ENCODE results near the gene FLNC. TPM values are rescaled to one million over a fixed set of nuclear protein-coding genes. Genes with fewer than 3 reads are reported as not detected.

Gene FLNC
- polyA plus RNA-seq, 1 of the 3 experiments (the other 2 are of a cell fraction), result 43.7 TPM

DNA sequence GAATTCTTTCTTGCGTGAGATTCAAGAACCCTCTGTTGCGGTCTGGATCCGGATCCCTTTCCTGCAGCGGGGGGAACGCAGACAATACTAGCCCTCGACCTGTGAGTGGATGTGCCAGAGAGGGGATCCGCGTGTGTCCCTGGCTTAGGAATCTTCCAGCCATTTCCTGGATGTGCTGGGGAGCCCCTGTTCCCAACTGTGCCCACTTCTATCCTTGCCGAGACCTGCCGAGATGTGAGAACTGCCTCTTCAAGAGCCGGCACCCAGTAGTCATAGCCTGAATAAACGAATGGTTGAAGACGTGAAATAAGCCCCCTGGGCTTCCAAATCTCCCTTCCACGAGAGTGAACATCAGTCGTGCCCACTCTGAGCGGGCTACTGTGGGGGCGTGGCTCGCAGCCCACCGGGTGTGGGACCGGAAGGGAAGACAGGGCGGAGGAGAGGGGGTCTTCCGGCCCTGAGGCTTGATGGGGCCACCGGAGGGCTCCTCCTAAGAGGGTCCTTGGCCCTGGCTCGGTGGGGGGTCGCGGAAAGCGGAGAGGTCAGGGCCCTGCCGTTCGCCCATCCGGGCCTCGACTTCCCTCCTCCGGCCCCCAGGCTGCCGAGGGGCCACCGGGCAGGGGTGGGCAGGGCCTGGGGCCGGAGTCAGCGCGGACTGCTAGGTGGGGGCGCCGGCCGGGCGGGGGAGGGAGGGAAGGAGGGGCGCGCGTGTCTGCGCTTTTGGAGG lies 39.7 kb upstream of the FLNC start:
- H3F3A ChIP-seq (replicated peaks; ENCODE audit: insufficient read depth), result peaks cover 19% of the 10 kb centered on the region
- H3K36me3 ChIP-seq (replicated peaks in 1 of 2; ENCODE audit: control insufficient read depth in 1 of 2, insufficient read depth in 2 of 2, low read length in 1 of 2), result peaks cover 11 to 14% of the 10 kb centered on the region in 2 experiments
- peak overlapping the region; percentile 71; the same call in 1 of the 2 replicates for H3K9ac ChIP-seq
- H3K9me2 ChIP-seq, result no peaks in the 10 kb centered on the region
- H3K27me3 ChIP-seq (ENCODE audit: insufficient read depth), result no peaks in the 10 kb centered on the region
- H3K9me3 ChIP-seq, result no peaks in the 10 kb centered on the region
- 50% methylated on average over 25 of the region's 45 CpGs for WGBS (ENCODE audit: low lambda C conversion rate)
- H3K27ac ChIP-seq (ENCODE audit: low read depth in 2 of 2, low read length in 1 of 2), result peak overlapping the region in 1 of 2 experiments; percentile 58; a peak in 1 of 4 replicates
- ChIA-PET CTCF (interaction anchor here (1.5 kb wide), 1 partner anchor 93 kb away, joined by 5 read pairs; no protein-coding TSS in a partner anchor), POLR2A (interaction anchor here (0.8 to 1.3 kb wide), 4 partner anchors 10 to 52 kb away, joined by 3 to 11 read pairs (median 4); partner anchors contain the start of gene CALU)
- H3K4me2 ChIP-seq, result peak overlapping the region; percentile 100
- peak; percentile 77 for DNase-seq
- H3K4me3 ChIP-seq (ENCODE audit: low read depth in 2 of 2, low read length in 1 of 2), result peak overlapping the region; percentile 82 to 85
- H2AFZ ChIP-seq (ENCODE audit: low read depth), result peak overlapping the region; percentile 90
- H3K79me2 ChIP-seq (ENCODE audit: insufficient read depth), result 0 out of 2 replicates have a peak, but pooled peaks cover 3% of the 10 kb centered on the region
- TF ChIP-seq NRF1 (IDR thresholded peaks at IDR 0.05; ENCODE audit: low read depth, low read length) (no peak), GABPA (IDR thresholded peaks at IDR 0.05; ENCODE audit: low read depth) (no peak), JUND (IDR thresholded peaks at IDR 0.05) (no peak)
- H3K4me1 ChIP-seq (ENCODE audit: control insufficient read depth in 1 of 2, insufficient read depth in 2 of 2, low read depth in 1 of 2, low read length in 1 of 2), result peaks cover 9 to 21% of the 10 kb centered on the region in 2 experiments
- H4K20me1 ChIP-seq (ENCODE audit: insufficient read depth), result no peaks in the 10 kb centered on the region

DNA sequence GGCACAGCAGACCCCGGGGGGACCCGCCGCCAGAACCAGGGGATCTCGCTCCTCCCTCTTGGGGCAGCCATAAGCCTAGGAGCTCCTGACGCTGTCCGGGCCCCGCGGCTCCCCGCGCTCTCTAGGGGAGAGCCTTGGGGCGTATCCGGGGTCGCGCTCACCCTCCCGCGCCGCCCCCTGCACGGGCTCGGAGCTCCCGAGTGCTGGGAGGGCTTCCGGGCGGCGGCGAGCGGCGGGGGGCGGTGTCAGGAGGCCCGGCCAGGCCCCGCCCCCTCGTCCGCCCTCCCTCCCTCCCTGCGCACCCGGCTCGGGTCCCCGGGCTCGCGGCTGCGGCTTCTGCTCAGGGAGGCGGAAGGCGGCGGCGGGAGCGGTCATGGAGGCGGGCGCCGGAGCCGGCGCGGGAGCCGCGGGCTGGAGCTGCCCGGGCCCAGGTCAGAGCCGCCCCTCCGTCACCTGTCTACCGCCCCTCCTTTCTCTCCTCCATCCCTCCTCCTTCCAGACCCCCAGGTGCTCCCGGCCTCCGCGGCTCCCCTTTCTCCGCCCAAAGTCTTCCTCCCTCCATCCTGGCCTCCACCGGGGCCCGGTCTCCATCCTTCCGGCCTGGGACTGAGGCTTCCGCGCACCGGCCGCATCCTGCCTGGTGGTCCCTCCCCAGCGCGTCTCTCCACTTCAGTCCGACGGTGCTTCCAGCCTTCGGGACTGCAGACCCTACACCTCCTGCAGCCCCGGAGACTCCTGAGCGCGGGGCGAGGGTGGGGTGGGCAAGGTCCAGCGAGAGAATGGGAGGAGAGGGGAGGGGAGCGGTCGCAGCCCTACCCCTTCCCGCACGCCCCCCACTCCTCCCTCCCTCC lies 38.9 kb upstream of the FLNC start, which contains the start of gene CCDC136:
Gene CCDC136 (plus strand): TSS at position 848 of the 851 bp plus-strand sequence. CDS start 444 bp downstream, outside the sequence.
- Histone ChIP-seq H3K9me2 (no peaks in the 10 kb centered on the region), H2AFZ (ENCODE audit: low read depth) (peak within 1 kb of the TSS; percentile 90), H3K79me2 (ENCODE audit: insufficient read depth) (0 out of 2 replicates have a peak, but pooled peaks cover 3% of the 10 kb centered on the region), H3K9ac (peak within 1 kb of the TSS; percentile 71), H3F3A (replicated peaks; ENCODE audit: insufficient read depth) (peaks cover 28% of the 10 kb centered on the region), H3K27me3 (ENCODE audit: insufficient read depth) (no peaks in the 10 kb centered on the region), H4K20me1 (ENCODE audit: insufficient read depth) (no peaks in the 10 kb centered on the region), H3K4me2 (peak within 1 kb of the TSS; percentile 100), H3K4me1 (ENCODE audit: control insufficient read depth in 1 of 2, insufficient read depth in 2 of 2, low read depth in 1 of 2, low read length in 1 of 2) (peaks cover 15 to 21% of the 10 kb centered on the region in 2 experiments), H3K36me3 (replicated peaks in 1 of 2; ENCODE audit: control insufficient read depth in 1 of 2, insufficient read depth in 2 of 2, low read length in 1 of 2) (peaks cover 11 to 14% of the 10 kb centered on the region in 2 experiments), H3K9me3 (no peaks in the 10 kb centered on the region), H3K27ac (ENCODE audit: low read depth in 2 of 2, low read length in 1 of 2) (peak within 1 kb of the TSS in 1 of 2 experiments; percentile 82; a peak in 2 of 4 replicates), H3K4me3 (ENCODE audit: low read depth in 2 of 2, low read length in 1 of 2) (peak within 1 kb of the TSS; percentile 82 to 85)
- ChIA-PET CTCF (interaction anchor here (0.7 to 2.0 kb wide), 7 partner anchors 10 to 92 kb away, joined by 3 to 7 read pairs (median 4); partner anchors contain the start of gene ATP6V1F), POLR2A (interaction anchor here (0.8 to 1.3 kb wide), 7 partner anchors 11 to 53 kb away, joined by 3 to 11 read pairs (median 4); partner anchors contain the start of gene CALU)
- DNase-seq, result peak; percentile 99
- 1% methylated on average over 38 of the region's 80 CpGs for WGBS (ENCODE audit: low lambda C conversion rate)
- TF ChIP-seq RCOR1 (IDR thresholded peaks at IDR 0.05; ENCODE audit: low read length) (no peak), EZH2phosphoT487 (IDR thresholded peaks at IDR 0.05; ENCODE audit: borderline replicate concordance, low read depth) (no peak), TCF12 (IDR thresholded peaks at IDR 0.05) (no peak), MXI1 (IDR thresholded peaks at IDR 0.05; ENCODE audit: low read depth, low read length) (peak; percentile 45), EP300 (IDR thresholded peaks at IDR 0.05; ENCODE audit: borderline replicate concordance in 1 of 2, low read depth in 1 of 2, low read length in 1 of 2) (peak in 1 of 2 experiments; percentile 56; a peak in 1 of 4 replicates), NFIC (IDR thresholded peaks at IDR 0.05; ENCODE audit: borderline replicate concordance) (no peak), SIN3A (IDR thresholded peaks at IDR 0.05; ENCODE audit: borderline replicate concordance, low read depth, low read length) (0 out of 2 replicates have a peak, but pooled peaks have one; percentile 9), FOXM1 (IDR thresholded peaks at IDR 0.05; ENCODE audit: low read depth) (no peak), YY1 (IDR thresholded peaks at IDR 0.05; ENCODE audit: low read depth) (peak; percentile 22; the same call in 1 of the 2 replicates), MEF2A (IDR thresholded peaks at IDR 0.05; ENCODE audit: borderline replicate concordance, low read depth) (no peak)
- TF ChIP-seq, protein P1, sequence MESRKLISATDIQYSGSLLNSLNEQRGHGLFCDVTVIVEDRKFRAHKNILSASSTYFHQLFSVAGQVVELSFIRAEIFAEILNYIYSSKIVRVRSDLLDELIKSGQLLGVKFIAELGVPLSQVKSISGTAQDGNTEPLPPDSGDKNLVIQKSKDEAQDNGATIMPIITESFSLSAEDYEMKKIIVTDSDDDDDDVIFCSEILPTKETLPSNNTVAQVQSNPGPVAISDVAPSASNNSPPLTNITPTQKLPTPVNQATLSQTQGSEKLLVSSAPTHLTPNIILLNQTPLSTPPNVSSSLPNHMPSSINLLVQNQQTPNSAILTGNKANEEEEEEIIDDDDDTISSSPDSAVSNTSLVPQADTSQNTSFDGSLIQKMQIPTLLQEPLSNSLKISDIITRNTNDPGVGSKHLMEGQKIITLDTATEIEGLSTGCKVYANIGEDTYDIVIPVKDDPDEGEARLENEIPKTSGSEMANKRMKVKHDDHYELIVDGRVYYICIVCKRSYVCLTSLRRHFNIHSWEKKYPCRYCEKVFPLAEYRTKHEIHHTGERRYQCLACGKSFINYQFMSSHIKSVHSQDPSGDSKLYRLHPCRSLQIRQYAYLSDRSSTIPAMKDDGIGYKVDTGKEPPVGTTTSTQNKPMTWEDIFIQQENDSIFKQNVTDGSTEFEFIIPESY (IDR thresholded peaks at IDR 0.05; ENCODE audit: borderline replicate concordance, low read depth), result no peak
- TF ChIP-seq, protein P2, sequence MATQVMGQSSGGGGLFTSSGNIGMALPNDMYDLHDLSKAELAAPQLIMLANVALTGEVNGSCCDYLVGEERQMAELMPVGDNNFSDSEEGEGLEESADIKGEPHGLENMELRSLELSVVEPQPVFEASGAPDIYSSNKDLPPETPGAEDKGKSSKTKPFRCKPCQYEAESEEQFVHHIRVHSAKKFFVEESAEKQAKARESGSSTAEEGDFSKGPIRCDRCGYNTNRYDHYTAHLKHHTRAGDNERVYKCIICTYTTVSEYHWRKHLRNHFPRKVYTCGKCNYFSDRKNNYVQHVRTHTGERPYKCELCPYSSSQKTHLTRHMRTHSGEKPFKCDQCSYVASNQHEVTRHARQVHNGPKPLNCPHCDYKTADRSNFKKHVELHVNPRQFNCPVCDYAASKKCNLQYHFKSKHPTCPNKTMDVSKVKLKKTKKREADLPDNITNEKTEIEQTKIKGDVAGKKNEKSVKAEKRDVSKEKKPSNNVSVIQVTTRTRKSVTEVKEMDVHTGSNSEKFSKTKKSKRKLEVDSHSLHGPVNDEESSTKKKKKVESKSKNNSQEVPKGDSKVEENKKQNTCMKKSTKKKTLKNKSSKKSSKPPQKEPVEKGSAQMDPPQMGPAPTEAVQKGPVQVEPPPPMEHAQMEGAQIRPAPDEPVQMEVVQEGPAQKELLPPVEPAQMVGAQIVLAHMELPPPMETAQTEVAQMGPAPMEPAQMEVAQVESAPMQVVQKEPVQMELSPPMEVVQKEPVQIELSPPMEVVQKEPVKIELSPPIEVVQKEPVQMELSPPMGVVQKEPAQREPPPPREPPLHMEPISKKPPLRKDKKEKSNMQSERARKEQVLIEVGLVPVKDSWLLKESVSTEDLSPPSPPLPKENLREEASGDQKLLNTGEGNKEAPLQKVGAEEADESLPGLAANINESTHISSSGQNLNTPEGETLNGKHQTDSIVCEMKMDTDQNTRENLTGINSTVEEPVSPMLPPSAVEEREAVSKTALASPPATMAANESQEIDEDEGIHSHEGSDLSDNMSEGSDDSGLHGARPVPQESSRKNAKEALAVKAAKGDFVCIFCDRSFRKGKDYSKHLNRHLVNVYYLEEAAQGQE (IDR thresholded peaks at IDR 0.05; ENCODE audit: low read depth, low read length), result 0 out of 2 replicates have a peak, but pooled peaks have one; percentile 1
- TF ChIP-seq, protein P3, sequence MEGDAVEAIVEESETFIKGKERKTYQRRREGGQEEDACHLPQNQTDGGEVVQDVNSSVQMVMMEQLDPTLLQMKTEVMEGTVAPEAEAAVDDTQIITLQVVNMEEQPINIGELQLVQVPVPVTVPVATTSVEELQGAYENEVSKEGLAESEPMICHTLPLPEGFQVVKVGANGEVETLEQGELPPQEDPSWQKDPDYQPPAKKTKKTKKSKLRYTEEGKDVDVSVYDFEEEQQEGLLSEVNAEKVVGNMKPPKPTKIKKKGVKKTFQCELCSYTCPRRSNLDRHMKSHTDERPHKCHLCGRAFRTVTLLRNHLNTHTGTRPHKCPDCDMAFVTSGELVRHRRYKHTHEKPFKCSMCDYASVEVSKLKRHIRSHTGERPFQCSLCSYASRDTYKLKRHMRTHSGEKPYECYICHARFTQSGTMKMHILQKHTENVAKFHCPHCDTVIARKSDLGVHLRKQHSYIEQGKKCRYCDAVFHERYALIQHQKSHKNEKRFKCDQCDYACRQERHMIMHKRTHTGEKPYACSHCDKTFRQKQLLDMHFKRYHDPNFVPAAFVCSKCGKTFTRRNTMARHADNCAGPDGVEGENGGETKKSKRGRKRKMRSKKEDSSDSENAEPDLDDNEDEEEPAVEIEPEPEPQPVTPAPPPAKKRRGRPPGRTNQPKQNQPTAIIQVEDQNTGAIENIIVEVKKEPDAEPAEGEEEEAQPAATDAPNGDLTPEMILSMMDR (IDR thresholded peaks at IDR 0.05), result no peak

Measured in SK-N-SH (cell line).